Panc1 (cell line): ENCODE results near the gene HOXA7. TPM values are rescaled to one million over a fixed set of nuclear protein-coding genes. Genes with fewer than 3 reads are reported as not detected.
A peak's percentile ranks its signal among the peaks of the same experiment; 100 is the strongest.

Experiments
- ATAC-seq: fragments of 200-7000 bp; cut with Tn5 transposase; 2 replicates; pipeline ENCODE4 v1.9.1; 2020; ENCODE audit warnings: mild to moderate bottlenecking, moderate library complexity
- BruUV-seq: library from RNA; stranded (reverse); fragments of 400-500 nt; replicated peaks from 2 replicates; lab custom pipeline; 2021; lab: Mats Ljungman, UMichigan
- CTCF ChIA-PET: fragments of 300-600 bp; sonication (Branson Sonifier 250); formaldehyde crosslinking; loops from one replicate; lab custom pipeline; 2022; ENCODE audit warnings: antibody characterized with exemption; lab: Charles Lee
- POLR2A ChIA-PET: fragments of 300-600 bp; sonication (Branson Sonifier 250); formaldehyde crosslinking; loops from one replicate; lab custom pipeline; 2022; ENCODE audit warnings: antibody characterized with exemption; lab: Charles Lee
- DNase-seq: peaks from one replicate; pipeline ENCODE4 v3.0.0-alpha.2; 2010; ENCODE audit warnings: low read depth, low spot score
- H3K27ac ChIP-seq: 2 replicates; pipeline ENCODE4 v1.5.1; 2011; ENCODE audit warnings: mild to moderate bottlenecking, low read length, inconsistent platforms
- H3K27me3 ChIP-seq: fragments of 200-500 bp; sonication (Bioruptor generic); 2 replicates; pipeline ENCODE4 v1.6.0; 2014; ENCODE audit warnings: low read length, inconsistent platforms; ENCODE audit not compliant: control insufficient read depth, insufficient read depth
- H3K36me3 ChIP-seq: fragments of 200-500 bp; sonication (Bioruptor generic); 2 replicates; pipeline ENCODE4 v1.5.1; 2014; ENCODE audit warnings: inconsistent platforms, mild to moderate bottlenecking, low read length, moderate library complexity; ENCODE audit not compliant: control insufficient read depth, insufficient read depth
- H3K4me1 ChIP-seq: 2 replicates; pipeline ENCODE4 v1.5.1; 2011; ENCODE audit warnings: inconsistent platforms, mild to moderate bottlenecking, low read length, moderate library complexity; ENCODE audit not compliant: control insufficient read depth, insufficient read depth
- H3K4me3 ChIP-seq, 2 experiments: 2 replicates each; pipeline ENCODE4 v1.5.1; 2011 to 2012; ENCODE audit warnings: low read depth in 2 of 2, low read length in 2 of 2, mild to moderate bottlenecking in 2 of 2, inconsistent platforms in 1 of 2, moderate library complexity in 1 of 2
- H3K9me3 ChIP-seq: fragments of 200-500 bp; sonication (Bioruptor generic); 2 replicates; pipeline ENCODE4 v1.5.1; 2014; ENCODE audit warnings: low read depth, mild to moderate bottlenecking, inconsistent platforms, low read length, moderate library complexity; ENCODE audit not compliant: control insufficient read depth, insufficient read depth
- POLR2AphosphoS5 ChIP-seq: IDR thresholded peaks from 2 replicates; pipeline ENCODE4 v1.6.1; 2012; ENCODE audit warnings: mild to moderate bottlenecking, low read depth, low read length, moderate library complexity
- REST ChIP-seq, 2 experiments: IDR thresholded peaks; 2 replicates each; pipeline ENCODE4 v1.6.1; 2011 to 2012; ENCODE audit warnings: low read depth in 2 of 2, control low read depth in 1 of 2, low read length in 1 of 2, mild to moderate bottlenecking in 1 of 2, moderate library complexity in 1 of 2; ENCODE audit not compliant: insufficient read depth in 1 of 2
- SIN3A ChIP-seq: IDR thresholded peaks from 2 replicates; pipeline ENCODE4 v1.6.1; 2012; ENCODE audit warnings: low read depth, mild to moderate bottlenecking, low read length, moderate library complexity, borderline replicate concordance; ENCODE audit not compliant: insufficient read depth
- TCF7L2 ChIP-seq: IDR thresholded peaks from 2 replicates; pipeline ENCODE4 v1.6.1; 2011; ENCODE audit warnings: mild to moderate bottlenecking, low read depth, low read length, inconsistent platforms
- in situ Hi-C: cut with HindIII; loops from 2 replicates; pipeline ENCODE4 v1.10.0; 2016; ENCODE audit warnings: low sequenced_read_pairs, low pct_unique_long_range_greater_than_20kb
- intact Hi-C: fragments of 100-400 bp; cut with micrococcal nuclease; formaldehyde crosslinking; loops from one replicate; pipeline ENCODE4 v1.10.0; 2022; ENCODE audit not compliant: unreplicated experiment
- total RNA-seq: library from RNA; stranded (reverse); gene quantifications from one replicate; pipeline ENCODE4 v1.2.1, GENCODE V29; 2021; ENCODE audit not compliant: unreplicated experiment
- TF ChIP-seq, protein P1 (sequence below): fragments of 450-650 bp; IDR thresholded peaks from 2 replicates; pipeline ENCODE4 v1.5.1; 2017; ENCODE audit warnings: mild to moderate bottlenecking

Gene HOXA7
- total RNA-seq, 1 experiment from 2014 or later = not detected

GRCh38 chr7:27152816-27153442 is 3.5 kb downstream of the HOXA7 start:
- in situ Hi-C loops = no loop called here
- no peak overlapping the region for H3K27ac ChIP-seq
- no peaks in the 10 kb centered on the region; the same call in 1 of the 2 replicates for H3K36me3 ChIP-seq
- intact Hi-C loops = no loop called here
- no TSS peak for BruUV-seq
- H3K4me3 ChIP-seq = no peak overlapping the region
- no peak for DNase-seq
- H3K9me3 ChIP-seq = no peaks in the 10 kb centered on the region
- no peaks in the 10 kb centered on the region for H3K27me3 ChIP-seq
- ATAC-seq = no peak
- H3K4me1 ChIP-seq = peaks cover 20% of the 10 kb centered on the region
- no peak for TF ChIP-seq REST (IDR thresholded peaks at IDR 0.05; ENCODE audit: insufficient read depth in 1 of 2, low read depth in 2 of 2, low read length in 1 of 2)
- TF ChIP-seq POLR2AphosphoS5 = no peak
- TF ChIP-seq, protein P1, sequence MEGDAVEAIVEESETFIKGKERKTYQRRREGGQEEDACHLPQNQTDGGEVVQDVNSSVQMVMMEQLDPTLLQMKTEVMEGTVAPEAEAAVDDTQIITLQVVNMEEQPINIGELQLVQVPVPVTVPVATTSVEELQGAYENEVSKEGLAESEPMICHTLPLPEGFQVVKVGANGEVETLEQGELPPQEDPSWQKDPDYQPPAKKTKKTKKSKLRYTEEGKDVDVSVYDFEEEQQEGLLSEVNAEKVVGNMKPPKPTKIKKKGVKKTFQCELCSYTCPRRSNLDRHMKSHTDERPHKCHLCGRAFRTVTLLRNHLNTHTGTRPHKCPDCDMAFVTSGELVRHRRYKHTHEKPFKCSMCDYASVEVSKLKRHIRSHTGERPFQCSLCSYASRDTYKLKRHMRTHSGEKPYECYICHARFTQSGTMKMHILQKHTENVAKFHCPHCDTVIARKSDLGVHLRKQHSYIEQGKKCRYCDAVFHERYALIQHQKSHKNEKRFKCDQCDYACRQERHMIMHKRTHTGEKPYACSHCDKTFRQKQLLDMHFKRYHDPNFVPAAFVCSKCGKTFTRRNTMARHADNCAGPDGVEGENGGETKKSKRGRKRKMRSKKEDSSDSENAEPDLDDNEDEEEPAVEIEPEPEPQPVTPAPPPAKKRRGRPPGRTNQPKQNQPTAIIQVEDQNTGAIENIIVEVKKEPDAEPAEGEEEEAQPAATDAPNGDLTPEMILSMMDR = no peak
- no peak for TF ChIP-seq TCF7L2
- no peak for TF ChIP-seq SIN3A
- ChIA-PET CTCF (interaction anchor here (0.6 kb wide), 1 partner anchor 32 kb away, joined by 3 read pairs; no protein-coding TSS in a partner anchor), POLR2A (no interaction called here)

DNA sequence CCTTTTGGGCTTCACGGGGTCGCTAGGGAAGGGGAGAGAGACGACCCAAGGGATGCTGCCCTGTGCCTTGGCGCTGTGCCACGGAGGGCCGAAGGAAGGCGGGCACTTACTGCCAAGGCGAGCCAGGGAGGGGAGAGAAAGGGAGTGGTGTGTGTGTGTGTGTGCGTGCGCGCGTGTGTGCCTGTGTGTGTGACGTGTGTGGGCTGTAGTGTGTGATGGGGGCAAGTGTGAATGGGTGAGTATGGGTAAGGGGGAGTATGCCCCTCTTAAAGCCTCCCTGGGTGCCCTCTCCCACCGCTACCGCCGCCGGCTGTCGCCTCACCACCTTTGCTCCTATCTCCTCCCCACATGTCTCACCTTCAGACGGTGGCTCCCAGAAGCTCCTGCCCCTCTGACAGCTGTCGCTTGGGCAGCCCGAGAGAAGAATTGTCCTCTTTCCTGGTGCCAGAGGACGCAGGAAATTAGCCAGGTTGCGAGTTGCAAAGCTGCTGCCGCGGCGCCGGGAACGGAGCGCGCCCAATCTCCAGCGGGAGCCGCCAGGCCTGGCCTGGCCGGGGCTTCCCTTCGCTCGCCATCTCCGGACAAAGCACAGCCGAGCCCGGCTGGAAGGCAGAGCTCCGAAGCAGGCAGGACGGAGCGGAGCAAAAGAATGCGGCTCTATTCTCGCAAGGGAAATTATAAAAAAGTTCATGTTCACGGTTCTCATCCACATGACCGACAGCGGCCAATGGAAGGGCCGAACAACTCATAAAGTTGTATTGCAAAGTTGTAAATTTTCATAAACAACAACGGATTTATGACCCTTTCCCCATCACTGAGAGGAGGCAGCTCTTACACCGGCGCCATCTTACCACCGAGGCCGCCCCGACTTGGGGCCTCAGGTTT is 4.3 kb downstream of the HOXA7 start, which contains the start of gene HOXA3:
Gene HOXA3 (minus strand): TSS at position 653 of the 885 bp plus-strand sequence. CDS start 41,943 bp downstream, outside the sequence.
- peak within 1 kb of the TSS; percentile 89 for H3K27ac ChIP-seq
- intact Hi-C loops = no loop called here
- CTCF ChIA-PET = interaction anchor here (0.6 to 3.4 kb wide), 2 partner anchors 9 to 27 kb away, joined by 6 to 24 read pairs; no protein-coding TSS in a partner anchor
- H3K36me3 ChIP-seq = no peaks in the 10 kb centered on the region; the same call in 1 of the 2 replicates
- DNase-seq (no peak), ATAC-seq (no peak)
- BruUV-seq = no TSS peak
- H3K27me3 ChIP-seq = no peaks in the 10 kb centered on the region
- H3K4me3 ChIP-seq = no peak within 1 kb of the TSS
- H3K9me3 ChIP-seq = no peaks in the 10 kb centered on the region
- peaks cover 20% of the 10 kb centered on the region for H3K4me1 ChIP-seq
- in situ Hi-C loops = no loop called here
- no peak for TF ChIP-seq REST (IDR thresholded peaks at IDR 0.05; ENCODE audit: insufficient read depth in 1 of 2, low read depth in 2 of 2, low read length in 1 of 2)
- no peak for TF ChIP-seq SIN3A
- TF ChIP-seq, protein P1 = no peak
- TF ChIP-seq TCF7L2 = no peak
- TF ChIP-seq POLR2AphosphoS5 = no peak
- POLR2A ChIA-PET = no interaction called here
